Esophagus squamous epithelium (tissue), 4 donors: Measurements from ENCODE around the gene KANK2.
"Not testable (repeated sequence)": the region's sequence is repeated elsewhere in the genome, so short reads cannot be mapped to it uniquely, and the experiment has no call there.

ENCODE experiments used
- CTCF ChIP-seq, 6 experiments: fragments of 450-650 bp in 4 of 6; fragments of 200-600 bp in 2 of 6; sonication (generic) in 2 of 6; IDR thresholded peaks; one replicate each; pipeline ENCODE4 v1.5.1; 2016 to 2019; ENCODE audit warnings: antibody characterized with exemption in 6 of 6, mild to moderate bottlenecking in 4 of 6, moderate library complexity in 4 of 6
- POLR2A ChIP-seq, 4 donors: fragments of 450-650 bp; IDR thresholded peaks; one replicate each; pipeline ENCODE4 v1.6.1; 2017; ENCODE audit warnings: antibody characterized with exemption in 4 of 4, mild to moderate bottlenecking in 4 of 4, moderate library complexity in 3 of 4

GRCh38 chr19:11124157-11124556, 73.2 kb downstream of the KANK2 start:
- not testable (repeated sequence) for TF ChIP-seq CTCF, POLR2A (IDR thresholded peaks at IDR 0.05)
